ENCODE results near the gene MTCL3.

Gene MTCL3

DNA sequence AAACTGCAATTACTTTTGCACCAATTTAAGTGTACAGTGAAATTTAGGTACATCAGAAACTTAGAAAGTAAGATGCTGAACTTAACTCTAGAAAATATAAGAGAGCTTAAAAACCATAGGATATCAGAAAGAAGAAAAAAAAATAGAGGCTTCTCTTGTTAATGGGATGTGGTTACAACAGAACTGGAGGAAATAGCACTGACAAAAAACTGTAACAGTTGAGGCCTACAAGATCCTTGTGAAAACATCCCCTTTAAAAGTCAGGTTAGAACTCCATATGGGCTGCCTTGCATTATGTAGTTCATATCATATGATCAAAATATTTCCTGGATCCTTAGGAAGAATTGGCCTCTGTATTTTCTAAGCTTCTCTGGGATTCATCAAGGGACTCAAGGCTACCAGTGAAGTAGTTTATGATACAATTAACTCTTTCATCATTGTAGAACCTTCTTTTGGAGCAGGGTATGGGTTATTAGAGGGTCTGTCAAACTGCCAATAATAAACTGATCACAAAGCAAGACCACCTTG is 24.8 kb downstream of the MTCL3 start:
- no peak for TF ChIP-seq CTCF (conservative IDR thresholded peaks at IDR 0.05)
- no peaks in the 10 kb centered on the region for H4K20me1 ChIP-seq (ENCODE audit: control insufficient read depth, insufficient read depth, insufficient read length)

More for the DNA sequence above, 24.8 kb downstream of the MTCL3 start:
- no peaks in the 10 kb centered on the region for H3K27me3 ChIP-seq (ENCODE audit: insufficient read depth, low read length)
- no peak overlapping the region for H2BK20ac ChIP-seq (ENCODE audit: low read depth, low read length, poor library complexity, severe bottlenecking)
- no peak overlapping the region for H2BK12ac ChIP-seq (ENCODE audit: insufficient read length, low read depth, low read length)
- H3K18ac ChIP-seq (ENCODE audit: insufficient read length, low read depth, low read length) = no peak overlapping the region
- no peak overlapping the region for H3K9ac ChIP-seq (ENCODE audit: extremely low read depth, insufficient read length, low read length)
- no peaks in the 10 kb centered on the region for H3K79me1 ChIP-seq (ENCODE audit: insufficient read depth, low read depth, low read length, poor library complexity, severe bottlenecking)
- no peak overlapping the region for H3K14ac ChIP-seq (ENCODE audit: insufficient read depth, low read length)
- H2BK5ac ChIP-seq (ENCODE audit: insufficient read length, low read length) = no peak overlapping the region
- H3K27me3 Mint-ChIP-seq (ENCODE audit: low read depth) = no peaks in the 10 kb centered on the region
- no peak overlapping the region for H4K91ac ChIP-seq (ENCODE audit: insufficient read length, low read depth, low read length)
- no peaks in the 10 kb centered on the region for H3K79me2 ChIP-seq (ENCODE audit: insufficient read depth, low read length)
- no peak overlapping the region for H3K27ac ChIP-seq (ENCODE audit: insufficient read length, low read depth, low read length)
- H3K4ac ChIP-seq (ENCODE audit: low read depth, low read length) = no peak overlapping the region
- H3K4me3 Mint-ChIP-seq = no peak overlapping the region
- H3K4me1 ChIP-seq (ENCODE audit: insufficient read depth, low read length) = no peaks in the 10 kb centered on the region
- H2BK15ac ChIP-seq (ENCODE audit: low read depth, low read length) = no peak overlapping the region
- H3K27ac Mint-ChIP-seq = no peak overlapping the region
- H3K23ac ChIP-seq (ENCODE audit: insufficient read length, low read depth, low read length) = no peak overlapping the region
- peaks cover 17 to 27% (median 23%) of the 10 kb centered on the region in 3 experiments for H3K36me3 Mint-ChIP-seq (ENCODE audit: insufficient read depth in 1 of 3, low read depth in 3 of 3)
- no peaks in the 10 kb centered on the region for H3K4me1 Mint-ChIP-seq
- no peak for DNase-seq
- no peak overlapping the region for H2BK120ac ChIP-seq (ENCODE audit: low read depth, low read length, poor library complexity, severe bottlenecking)
- H4K5ac ChIP-seq (ENCODE audit: insufficient read length, low read depth, low read length) = no peak overlapping the region
- no peak overlapping the region for H3K4me2 ChIP-seq (ENCODE audit: insufficient read depth, insufficient read length, low read length)
- no peak overlapping the region for H2AFZ ChIP-seq (ENCODE audit: low read length)
- H3K9me3 ChIP-seq (ENCODE audit: control insufficient read depth, low read depth, low read length) = no peaks in the 10 kb centered on the region
- no peak overlapping the region for H3T11ph ChIP-seq (ENCODE audit: low read length)
- H4K8ac ChIP-seq (replicated peaks; ENCODE audit: insufficient read length, low read depth, low read length) = no peak overlapping the region
- peaks cover 4 to 7% of the 10 kb centered on the region in 2 experiments; a peak in 3 of 5 replicates for H3K9me3 Mint-ChIP-seq
- H3K56ac ChIP-seq (ENCODE audit: insufficient read length, low read depth, low read length) = no peak overlapping the region
- no peak overlapping the region for H2AK5ac ChIP-seq (ENCODE audit: insufficient read length, low read length)
- no peaks in the 10 kb centered on the region for H3K23me2 ChIP-seq (ENCODE audit: insufficient read length, low read depth, low read length, poor library complexity, severe bottlenecking)

All from H9 (cell line).